Breast epithelium (tissue), 3 donors: ENCODE measurements around the gene ADAM23.

Experiments used
- POLR2A ChIP-seq: fragments of 450-650 bp; IDR thresholded peaks from one replicate; pipeline ENCODE4 v1.6.1; 2016; ENCODE audit warnings: antibody characterized with exemption, mild to moderate bottlenecking, moderate library complexity
- POLR2AphosphoS5 ChIP-seq, 3 donors: sonication (generic); formaldehyde crosslinking; IDR thresholded peaks; one replicate each; pipeline ENCODE4 v1.6.1; 2017; ENCODE audit warnings: antibody characterized with exemption in 3 of 3
- TF ChIP-seq, protein P1 (sequence below), 3 donors: fragments of 450-650 bp; IDR thresholded peaks; one replicate each; pipeline ENCODE4 v1.5.1; 2016 to 2017; ENCODE audit warnings: antibody characterized with exemption in 3 of 3, mild to moderate bottlenecking in 3 of 3, moderate library complexity in 3 of 3

DNA sequence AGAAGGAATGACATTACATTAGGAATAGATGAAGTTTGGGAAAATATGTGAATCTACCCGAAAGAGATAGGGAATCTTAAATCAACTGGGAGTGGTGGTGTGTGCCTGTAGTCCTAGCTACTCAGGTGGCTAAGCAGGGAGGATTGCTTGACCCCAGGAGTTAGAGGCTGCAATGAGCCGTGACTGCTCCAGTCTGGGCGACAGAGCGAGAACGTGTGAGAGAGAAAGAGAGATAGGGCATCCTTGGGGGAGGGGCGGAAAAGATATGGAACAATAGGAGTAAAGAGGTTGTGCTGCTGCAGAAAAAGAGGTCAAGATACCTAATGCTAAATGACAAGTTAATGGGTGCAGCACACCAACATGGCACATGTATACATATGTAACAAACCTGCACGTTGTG lies 47.1 kb upstream of the ADAM23 start:
- TF ChIP-seq POLR2AphosphoS5 (IDR thresholded peaks at IDR 0.05) (no peak), POLR2A (no peak)
- TF ChIP-seq, protein P1, sequence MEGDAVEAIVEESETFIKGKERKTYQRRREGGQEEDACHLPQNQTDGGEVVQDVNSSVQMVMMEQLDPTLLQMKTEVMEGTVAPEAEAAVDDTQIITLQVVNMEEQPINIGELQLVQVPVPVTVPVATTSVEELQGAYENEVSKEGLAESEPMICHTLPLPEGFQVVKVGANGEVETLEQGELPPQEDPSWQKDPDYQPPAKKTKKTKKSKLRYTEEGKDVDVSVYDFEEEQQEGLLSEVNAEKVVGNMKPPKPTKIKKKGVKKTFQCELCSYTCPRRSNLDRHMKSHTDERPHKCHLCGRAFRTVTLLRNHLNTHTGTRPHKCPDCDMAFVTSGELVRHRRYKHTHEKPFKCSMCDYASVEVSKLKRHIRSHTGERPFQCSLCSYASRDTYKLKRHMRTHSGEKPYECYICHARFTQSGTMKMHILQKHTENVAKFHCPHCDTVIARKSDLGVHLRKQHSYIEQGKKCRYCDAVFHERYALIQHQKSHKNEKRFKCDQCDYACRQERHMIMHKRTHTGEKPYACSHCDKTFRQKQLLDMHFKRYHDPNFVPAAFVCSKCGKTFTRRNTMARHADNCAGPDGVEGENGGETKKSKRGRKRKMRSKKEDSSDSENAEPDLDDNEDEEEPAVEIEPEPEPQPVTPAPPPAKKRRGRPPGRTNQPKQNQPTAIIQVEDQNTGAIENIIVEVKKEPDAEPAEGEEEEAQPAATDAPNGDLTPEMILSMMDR (IDR thresholded peaks at IDR 0.05): no peak
